Adrenal gland (tissue), 5 donors: ENCODE measurements around the gene AMPD2.

Experiments used
- CTCF ChIP-seq, 6 experiments: fragments of 450-650 bp in 4 of 6; fragments of 200-600 bp in 2 of 6; sonication (generic) in 1 of 6; IDR thresholded peaks; 1 replicate in 5 of 6; 2 replicates in 1 of 6; pipeline versions ENCODE4 v1.5.1 to v1.8.0; 2016 to 2021; ENCODE audit warnings: antibody characterized with exemption in 6 of 6, mild to moderate bottlenecking in 2 of 6, moderate library complexity in 1 of 6
- POLR2A ChIP-seq, 2 donors: fragments of 450-650 bp; IDR thresholded peaks; one replicate each; pipeline ENCODE4 v1.6.1; 2017; ENCODE audit warnings: antibody characterized with exemption in 2 of 2, mild to moderate bottlenecking in 2 of 2, moderate library complexity in 1 of 2
- donor health status: DM: no; HTN: no; CAD: no.

- no peak for TF ChIP-seq CTCF (IDR thresholded peaks at IDR 0.05)
- no peak for TF ChIP-seq POLR2A (IDR thresholded peaks at IDR 0.05)
These were observed 38.3 kb downstream of the AMPD2 start for GRCh38 chr1:109657970-109658369.
